ENCODE data around the gene CSN1S1.

DNA sequence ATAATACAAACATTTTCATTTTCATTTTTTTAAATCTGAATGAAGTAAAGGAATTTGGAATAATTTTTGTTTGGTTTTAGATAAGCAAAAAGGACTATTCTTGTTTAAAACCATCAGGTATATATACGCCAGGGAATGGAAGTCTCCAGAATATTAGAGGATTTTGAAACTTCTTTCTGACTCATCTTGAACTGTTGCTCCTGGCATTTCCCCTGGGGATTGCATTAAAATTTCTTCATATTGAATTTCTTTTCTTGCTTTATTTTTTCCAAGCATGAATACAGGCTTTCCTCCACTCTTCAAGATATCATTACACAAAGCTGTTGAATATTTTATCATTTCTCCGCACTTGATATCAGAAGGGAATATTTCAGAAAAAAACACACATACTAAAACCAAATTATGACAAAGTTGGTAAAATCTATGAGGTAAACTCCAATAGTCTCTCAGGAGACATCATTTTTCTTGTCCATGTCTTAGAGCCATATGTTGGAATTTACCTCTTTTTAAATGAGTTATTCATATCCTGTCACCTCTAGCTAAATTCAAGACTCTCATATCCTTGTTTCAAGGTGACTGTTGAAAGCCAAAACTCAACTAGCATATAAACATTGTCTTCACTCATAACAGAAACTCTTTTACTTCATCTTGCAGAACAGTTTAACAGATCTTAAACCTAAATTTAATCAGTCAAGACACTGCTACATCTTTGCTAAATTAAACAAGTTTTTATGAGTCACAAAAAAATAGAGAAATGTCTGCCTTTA, 20.7 kb upstream of the CSN1S1 start:
- TF ChIP-seq, protein P1, sequence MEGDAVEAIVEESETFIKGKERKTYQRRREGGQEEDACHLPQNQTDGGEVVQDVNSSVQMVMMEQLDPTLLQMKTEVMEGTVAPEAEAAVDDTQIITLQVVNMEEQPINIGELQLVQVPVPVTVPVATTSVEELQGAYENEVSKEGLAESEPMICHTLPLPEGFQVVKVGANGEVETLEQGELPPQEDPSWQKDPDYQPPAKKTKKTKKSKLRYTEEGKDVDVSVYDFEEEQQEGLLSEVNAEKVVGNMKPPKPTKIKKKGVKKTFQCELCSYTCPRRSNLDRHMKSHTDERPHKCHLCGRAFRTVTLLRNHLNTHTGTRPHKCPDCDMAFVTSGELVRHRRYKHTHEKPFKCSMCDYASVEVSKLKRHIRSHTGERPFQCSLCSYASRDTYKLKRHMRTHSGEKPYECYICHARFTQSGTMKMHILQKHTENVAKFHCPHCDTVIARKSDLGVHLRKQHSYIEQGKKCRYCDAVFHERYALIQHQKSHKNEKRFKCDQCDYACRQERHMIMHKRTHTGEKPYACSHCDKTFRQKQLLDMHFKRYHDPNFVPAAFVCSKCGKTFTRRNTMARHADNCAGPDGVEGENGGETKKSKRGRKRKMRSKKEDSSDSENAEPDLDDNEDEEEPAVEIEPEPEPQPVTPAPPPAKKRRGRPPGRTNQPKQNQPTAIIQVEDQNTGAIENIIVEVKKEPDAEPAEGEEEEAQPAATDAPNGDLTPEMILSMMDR (conservative IDR thresholded peaks at IDR 0.05; ENCODE audit: low read length), result no peak
- TF ChIP-seq EZH2phosphoT487 (IDR thresholded peaks at IDR 0.05; ENCODE audit: borderline replicate concordance), result no peak
